Astrocyte (in vitro differentiated cells and primary cell): ENCODE data around the gene PTPRO. TPM values are rescaled to one million over a fixed set of nuclear protein-coding genes. Genes with fewer than 3 reads are reported as not detected.

Experiments
- DNase-seq: peaks from one replicate; pipeline ENCODE4 v3.0.0-alpha.2; 2010; ENCODE audit warnings: low read depth
- FAIRE-seq: peaks from 2 replicates; lab custom pipeline; 2011; peaks lifted over from hg19 to GRCh38; lab: Jason Lieb, UNC
- H2AFZ ChIP-seq: 2 replicates; pipeline ENCODE4 v1.6.0; 2012; ENCODE audit warnings: low read depth, low read length, inconsistent platforms
- H3K27ac ChIP-seq: 2 replicates; pipeline ENCODE4 v1.5.1; 2011; ENCODE audit warnings: low read depth, low read length, inconsistent platforms
- H3K27me3 ChIP-seq: 2 replicates; pipeline ENCODE4 v1.6.0; 2011; ENCODE audit warnings: low read length, inconsistent platforms; ENCODE audit not compliant: insufficient read depth
- H3K36me3 ChIP-seq: 2 replicates; pipeline ENCODE4 v1.5.1; 2011; ENCODE audit warnings: low read length, inconsistent platforms; ENCODE audit not compliant: insufficient read depth
- H3K4me1 ChIP-seq: 2 replicates; pipeline ENCODE4 v1.5.1; 2011; ENCODE audit warnings: low read length, inconsistent platforms; ENCODE audit not compliant: insufficient read depth
- H3K4me2 ChIP-seq: 2 replicates; pipeline ENCODE4 v1.6.0; 2012; ENCODE audit warnings: low read length, inconsistent platforms
- H3K4me3 ChIP-seq: 2 replicates; pipeline ENCODE4 v1.5.1; 2011; ENCODE audit warnings: low read depth, mild to moderate bottlenecking, low read length, inconsistent platforms; ENCODE audit not compliant: insufficient read depth
- H3K79me2 ChIP-seq: 2 replicates; pipeline ENCODE4 v1.6.0; 2012; ENCODE audit warnings: mild to moderate bottlenecking, low read length, inconsistent platforms; ENCODE audit not compliant: insufficient read depth
- H3K9ac ChIP-seq: 2 replicates; pipeline ENCODE4 v1.6.0; 2012; ENCODE audit warnings: mild to moderate bottlenecking, low read length, inconsistent platforms
- H3K9me3 ChIP-seq: 2 replicates; pipeline ENCODE4 v1.5.1; 2012; ENCODE audit warnings: low read depth, mild to moderate bottlenecking, low read length, inconsistent platforms; ENCODE audit not compliant: insufficient read depth
- H4K20me1 ChIP-seq: 2 replicates; pipeline ENCODE4 v1.6.0; 2012; ENCODE audit warnings: low read length, inconsistent platforms; ENCODE audit not compliant: insufficient read depth
- H3K27ac Mint-ChIP-seq: one replicate; pipeline ENCODE4 v1.8.0; 2021; ENCODE audit warnings: mild to moderate bottlenecking, mixed read lengths; ENCODE audit not compliant: unreplicated experiment
- H3K27me3 Mint-ChIP-seq: one replicate; pipeline ENCODE4 v1.8.0; 2021; ENCODE audit warnings: low read depth, mixed read lengths; ENCODE audit not compliant: unreplicated experiment
- H3K36me3 Mint-ChIP-seq: one replicate; pipeline ENCODE4 v1.8.0; 2021; ENCODE audit warnings: low read depth, mixed read lengths; ENCODE audit not compliant: unreplicated experiment
- H3K4me1 Mint-ChIP-seq: one replicate; pipeline ENCODE4 v1.8.0; 2021; ENCODE audit warnings: low read depth, mixed read lengths; ENCODE audit not compliant: unreplicated experiment
- H3K4me3 Mint-ChIP-seq: one replicate; pipeline ENCODE4 v1.8.0; 2021; ENCODE audit warnings: mild to moderate bottlenecking, moderate library complexity, mixed read lengths; ENCODE audit not compliant: unreplicated experiment
- H3K9me3 Mint-ChIP-seq: one replicate; pipeline ENCODE4 v1.8.0; 2021; ENCODE audit warnings: mild to moderate bottlenecking, mixed read lengths; ENCODE audit not compliant: unreplicated experiment
- CTCF ChIP-seq: IDR thresholded peaks from 2 replicates; pipeline ENCODE4 v1.5.1; 2011; ENCODE audit warnings: low read depth, mild to moderate bottlenecking, inconsistent platforms, low read length, moderate library complexity; ENCODE audit not compliant: insufficient read depth
- EZH2 ChIP-seq: IDR thresholded peaks from 2 replicates; pipeline ENCODE4 v1.6.1; 2012; ENCODE audit warnings: mild to moderate bottlenecking, low read length, inconsistent platforms; ENCODE audit not compliant: insufficient read depth
- total RNA-seq: library from RNA; stranded (reverse); gene quantifications from 2 replicates; pipeline ENCODE4 v1.2.1, GENCODE V29; 2021

Gene PTPRO
- total RNA-seq, 1 donor from 2014 or later = 0.39 TPM

GRCh38 chr12:15474766-15475165 is 152.5 kb downstream of the PTPRO start:
- Mint-ChIP-seq H3K36me3 (no peaks in the 10 kb centered on the region), H3K9me3 (no peaks in the 10 kb centered on the region), H3K27me3 (peaks cover 10% of the 10 kb centered on the region), H3K4me3 (no peak overlapping the region), H3K4me1 (no peaks in the 10 kb centered on the region), H3K27ac (no peak overlapping the region)
- no peak for FAIRE-seq
- no peaks in the 10 kb centered on the region for H4K20me1 ChIP-seq
- no peak overlapping the region for H3K4me3 ChIP-seq
- no peaks in the 10 kb centered on the region for H3K4me1 ChIP-seq
- no peaks in the 10 kb centered on the region for H3K27me3 ChIP-seq
- no peak for TF ChIP-seq CTCF
- TF ChIP-seq EZH2 = no peak
- H2AFZ ChIP-seq = no peak overlapping the region
- H3K9ac ChIP-seq = no peak overlapping the region
- no peak overlapping the region for H3K27ac ChIP-seq
- H3K9me3 ChIP-seq = no peaks in the 10 kb centered on the region
- no peak for DNase-seq
- no peaks in the 10 kb centered on the region for H3K36me3 ChIP-seq
- H3K4me2 ChIP-seq = no peak overlapping the region
- H3K79me2 ChIP-seq = no peaks in the 10 kb centered on the region

- peaks cover 3% of the 10 kb centered on the region for H3K27me3 Mint-ChIP-seq
- no peak overlapping the region for H3K27ac Mint-ChIP-seq
- no peaks in the 10 kb centered on the region for H3K9me3 Mint-ChIP-seq
- H3K4me3 ChIP-seq = no peak overlapping the region
- H3K4me3 Mint-ChIP-seq = no peak overlapping the region
- no peak for TF ChIP-seq CTCF
- no peak for TF ChIP-seq EZH2
- no peaks in the 10 kb centered on the region for H3K36me3 ChIP-seq
- H3K79me2 ChIP-seq = no peaks in the 10 kb centered on the region
- H3K4me2 ChIP-seq = no peak overlapping the region
- H3K27me3 ChIP-seq = peaks cover 5% of the 10 kb centered on the region
- no peaks in the 10 kb centered on the region for H3K36me3 Mint-ChIP-seq
- DNase-seq = no peak
- no peak overlapping the region for H2AFZ ChIP-seq
- no peak overlapping the region for H3K9ac ChIP-seq
- no peaks in the 10 kb centered on the region for H3K4me1 Mint-ChIP-seq
- no peaks in the 10 kb centered on the region for H3K9me3 ChIP-seq
- FAIRE-seq = no peak
- no peaks in the 10 kb centered on the region for H3K4me1 ChIP-seq
- no peaks in the 10 kb centered on the region for H4K20me1 ChIP-seq
- no peak overlapping the region for H3K27ac ChIP-seq
Observed at GRCh38 chr12:15477761-15478160, 155.5 kb downstream of the PTPRO start.

- H3K4me1 Mint-ChIP-seq = no peaks in the 10 kb centered on the region
- TF ChIP-seq EZH2 (no peak), CTCF (no peak)
- H3K27me3 ChIP-seq = peaks cover 5% of the 10 kb centered on the region
- H3K4me3 Mint-ChIP-seq = no peak overlapping the region
- no peak overlapping the region for H3K9ac ChIP-seq
- H3K9me3 Mint-ChIP-seq = no peaks in the 10 kb centered on the region
- no peaks in the 10 kb centered on the region for H3K9me3 ChIP-seq
- no peaks in the 10 kb centered on the region for H3K36me3 Mint-ChIP-seq
- H3K4me3 ChIP-seq = no peak overlapping the region
- H3K4me1 ChIP-seq = no peaks in the 10 kb centered on the region
- no peaks in the 10 kb centered on the region for H4K20me1 ChIP-seq
- H3K27ac Mint-ChIP-seq = no peak overlapping the region
- H2AFZ ChIP-seq = no peak overlapping the region
- H3K79me2 ChIP-seq = no peaks in the 10 kb centered on the region
- H3K36me3 ChIP-seq = no peaks in the 10 kb centered on the region
- H3K4me2 ChIP-seq = no peak overlapping the region
- H3K27ac ChIP-seq = no peak overlapping the region
- H3K27me3 Mint-ChIP-seq = no peaks in the 10 kb centered on the region
- FAIRE-seq (no peak), DNase-seq (no peak)
Observed at GRCh38 chr12:15481846-15482245, 159.5 kb downstream of the PTPRO start.
